Sigmoid colon (tissue), 7 donors: Measurements from ENCODE around the gene SEC14L1. TPM values are rescaled to one million over a fixed set of nuclear protein-coding genes. Genes with fewer than 3 reads are reported as not detected.
A peak's percentile ranks its signal among the peaks of the same experiment; 100 is the strongest.

Source experiments
- DNase-seq: peaks from one replicate; pipeline ENCODE4 v3.0.0-alpha.2; 2019
- H3K27ac ChIP-seq, 4 donors: fragments of 200-600 bp; sonication (generic); one replicate each; pipeline ENCODE4 v1.5.1; 2016 to 2019; ENCODE audit warnings: mild to moderate bottlenecking in 1 of 4
- H3K27me3 ChIP-seq, 3 donors: fragments of 200-600 bp; sonication (generic); one replicate each; pipeline ENCODE4 v1.5.1; 2019; ENCODE audit warnings: mild to moderate bottlenecking in 1 of 3
- H3K36me3 ChIP-seq, 4 donors: fragments of 200-600 bp; sonication (generic); one replicate each; pipeline ENCODE4 v1.5.1; 2016 to 2019
- H3K4me1 ChIP-seq, 4 donors: fragments of 200-600 bp; sonication (generic); one replicate each; pipeline ENCODE4 v1.5.1; 2017 to 2019
- H3K4me3 ChIP-seq, 4 donors: fragments of 200-600 bp; sonication (generic); one replicate each; pipeline ENCODE4 v1.5.1; 2017 to 2019; ENCODE audit warnings: mild to moderate bottlenecking in 2 of 4, moderate library complexity in 1 of 4
- H3K9me3 ChIP-seq, 4 donors: fragments of 200-600 bp in 3 of 4; sonication (generic) in 3 of 4; one replicate each; pipeline versions ENCODE4 v1.5.1 to v1.6.1; 2013 to 2019
- CTCF ChIP-seq, 4 experiments: fragments of 450-650 bp in 3 of 4; fragments of 200-600 bp in 1 of 4; IDR thresholded peaks; one replicate each; pipeline ENCODE4 v1.5.1; 2016 to 2019; ENCODE audit warnings: antibody characterized with exemption in 4 of 4, mild to moderate bottlenecking in 3 of 4, moderate library complexity in 2 of 4
- EP300 ChIP-seq, 4 donors: sonication (generic); formaldehyde crosslinking; IDR thresholded peaks; one replicate each; pipeline ENCODE4 v1.6.1; 2017; ENCODE audit warnings: antibody characterized with exemption in 4 of 4
- POLR2A ChIP-seq, 2 donors: fragments of 450-650 bp; IDR thresholded peaks; one replicate each; pipeline ENCODE4 v1.6.1; 2016; ENCODE audit warnings: antibody characterized with exemption in 2 of 2, mild to moderate bottlenecking in 2 of 2, moderate library complexity in 2 of 2
- POLR2AphosphoS5 ChIP-seq, 4 donors: sonication (generic); formaldehyde crosslinking; IDR thresholded peaks; one replicate each; pipeline ENCODE4 v1.6.1; 2017; ENCODE audit warnings: antibody characterized with exemption in 4 of 4
- WGBS, 2 donors: extraction: QIAGEN DNeasy Blood & Tissue Kit; methylation state at CpG; one replicate each; pipeline ENCODE4 v1.1.7; 2013; 5-methylcytosine and 5-hydroxymethylcytosine counted together
- intact Hi-C: fragments of 100-400 bp; cut with DNase I; formaldehyde crosslinking; loops from one replicate; pipeline ENCODE4 v1.15.1; 2023
- polyA plus RNA-seq, 3 donors: library from polyadenylated mRNA; stranded (reverse); fragments of 200-250 nt; gene quantifications; one replicate each; pipeline ENCODE4 v1.2.3, GENCODE V29; 2013
- total RNA-seq, 4 donors: library from RNA; depleted of rRNA; stranded (reverse); fragments of >200 nt; gene quantifications; one replicate each; pipeline ENCODE4 v1.1.0, GENCODE V29; 2016
- donor health status: healthy with polysubstance abuse.
- donor health status: Bipolar disorder and iron deficiency.
- donor health status: healthy.

The SEC14L1 gene
- total and polyA plus RNA-seq, 7 donors, result 9.6 to 39.9 (median 20.1) TPM

- Histone ChIP-seq H3K9me3 (no peaks in the 10 kb centered on the region), H3K4me3 (no peak overlapping the region), H3K27ac (peak overlapping the region in 3 of 4 donors; percentile 14 to 60 (median 43)), H3K27me3 (no peaks in the 10 kb centered on the region), H3K4me1 (peaks cover 0 to 11% (median 9%) of the 10 kb centered on the region in 4 donors), H3K36me3 (no peaks in the 10 kb centered on the region)
- no peak for DNase-seq
- WGBS, 2 donors, result 57 to 63% methylated on average over 3 of the region's 3 CpGs
- intact Hi-C loops, result no loop called here
- TF ChIP-seq CTCF (IDR thresholded peaks at IDR 0.05) (no peak), POLR2A (IDR thresholded peaks at IDR 0.05) (no peak), POLR2AphosphoS5 (IDR thresholded peaks at IDR 0.05) (no peak), EP300 (IDR thresholded peaks at IDR 0.05) (no peak)
Observed at GRCh38 chr17:77116371-77116860, 24.4 kb upstream of the SEC14L1 start.

GRCh38 chr17:77117415-77117814 lies 23.4 kb upstream of the SEC14L1 start:
- intact Hi-C loops, result no loop called here
- no peak for TF ChIP-seq POLR2A (IDR thresholded peaks at IDR 0.05)
- no peak for TF ChIP-seq POLR2AphosphoS5 (IDR thresholded peaks at IDR 0.05)
- no peak for TF ChIP-seq EP300 (IDR thresholded peaks at IDR 0.05)
- TF ChIP-seq CTCF (IDR thresholded peaks at IDR 0.05), result no peak
- H3K27me3 ChIP-seq, result no peaks in the 10 kb centered on the region
- peak overlapping the region in 2 of 4 donors; percentile 28 to 43 for H3K27ac ChIP-seq
- no peaks in the 10 kb centered on the region for H3K9me3 ChIP-seq
- no peak for DNase-seq
- no peaks in the 10 kb centered on the region for H3K36me3 ChIP-seq
- H3K4me3 ChIP-seq, result no peak overlapping the region
- 86 to 92% methylated on average over 4 of the region's 4 CpGs for WGBS, 2 donors
- peaks cover 0 to 11% (median 9%) of the 10 kb centered on the region in 4 donors for H3K4me1 ChIP-seq

GRCh38 chr17:77118251-77118928 lies 22.4 kb upstream of the SEC14L1 start:
- TF ChIP-seq POLR2AphosphoS5 (IDR thresholded peaks at IDR 0.05) (peak in 1 of 4 donors; percentile 36), EP300 (IDR thresholded peaks at IDR 0.05) (no peak)
- 90% methylated on average over 18 of the region's 18 CpGs for WGBS, 2 donors
- H3K27me3 ChIP-seq, result no peaks in the 10 kb centered on the region
- H3K36me3 ChIP-seq, result no peaks in the 10 kb centered on the region
- no peak for DNase-seq
- peaks cover 0 to 11% (median 9%) of the 10 kb centered on the region in 4 donors for H3K4me1 ChIP-seq
- no peaks in the 10 kb centered on the region for H3K9me3 ChIP-seq
- intact Hi-C loops, result no loop called here
- peak overlapping the region in 2 of 4 donors; percentile 27 to 43 for H3K27ac ChIP-seq
- H3K4me3 ChIP-seq, result no peak overlapping the region

- H3K27ac ChIP-seq, result peak overlapping the region in 1 of 4 donors; percentile 16
- H3K4me3 ChIP-seq, result no peak overlapping the region
- 82 to 90% methylated on average over 10 of the region's 10 CpGs for WGBS, 2 donors
- no peaks in the 10 kb centered on the region for H3K27me3 ChIP-seq
- intact Hi-C loops, result no loop called here
- no peak for DNase-seq
- H3K4me1 ChIP-seq, result peaks cover 0 to 11% (median 9%) of the 10 kb centered on the region in 4 donors
- no peaks in the 10 kb centered on the region for H3K9me3 ChIP-seq
- no peaks in the 10 kb centered on the region for H3K36me3 ChIP-seq
- TF ChIP-seq POLR2A (IDR thresholded peaks at IDR 0.05), result no peak
Observed at GRCh38 chr17:77119668-77120301, 21.0 kb upstream of the SEC14L1 start.

GRCh38 chr17:77120868-77121267 lies 19.9 kb upstream of the SEC14L1 start:
- WGBS, 2 donors, result 85 to 87% methylated on average over 7 of the region's 7 CpGs
- intact Hi-C loops, result no loop called here
- Histone ChIP-seq H3K4me1 (peaks cover 0 to 19% (median 12%) of the 10 kb centered on the region in 4 donors), H3K9me3 (no peaks in the 10 kb centered on the region), H3K4me3 (no peak overlapping the region), H3K27me3 (no peaks in the 10 kb centered on the region), H3K27ac (peak overlapping the region in 2 of 4 donors; percentile 42 to 54), H3K36me3 (no peaks in the 10 kb centered on the region)
- DNase-seq, result no peak
- TF ChIP-seq CTCF (IDR thresholded peaks at IDR 0.05) (no peak), EP300 (IDR thresholded peaks at IDR 0.05) (no peak), POLR2AphosphoS5 (IDR thresholded peaks at IDR 0.05) (no peak), POLR2A (IDR thresholded peaks at IDR 0.05) (no peak)
